Lower lobe of right lung (tissue), 2 donors: ENCODE data around the gene HSP90AB1. TPM values are rescaled to one million over a fixed set of nuclear protein-coding genes. Genes with fewer than 3 reads are reported as not detected.

Experiments used
- ATAC-seq, 2 donors: fragments of 200-7000 bp; cut with Tn5 transposase; one replicate each; pipeline ENCODE4 v1.9.1; 2020 to 2022; ENCODE audit warnings: mild to moderate bottlenecking in 2 of 2, moderate library complexity in 2 of 2
- DNase-seq: peaks from one replicate; pipeline ENCODE4 v3.0.0-alpha.2; 2020
- H3K27ac ChIP-seq: fragments of 200-600 bp; one replicate; pipeline ENCODE4 v1.8.0; 2022
- H3K27me3 ChIP-seq: fragments of 200-600 bp; one replicate; pipeline ENCODE4 v1.8.0; 2022; ENCODE audit warnings: low read depth
- H3K36me3 ChIP-seq: fragments of 200-600 bp; one replicate; pipeline ENCODE4 v1.8.0; 2022; ENCODE audit warnings: mild to moderate bottlenecking
- H3K4me1 ChIP-seq: fragments of 200-600 bp; one replicate; pipeline ENCODE4 v1.8.0; 2022
- H3K4me3 ChIP-seq: fragments of 200-600 bp; one replicate; pipeline ENCODE4 v1.8.0; 2022; ENCODE audit warnings: mild to moderate bottlenecking
- H3K9me3 ChIP-seq: fragments of 200-600 bp; one replicate; pipeline ENCODE4 v1.8.0; 2022
- CTCF ChIP-seq: fragments of 200-600 bp; IDR thresholded peaks from one replicate; pipeline ENCODE4 v1.8.0; 2022; ENCODE audit warnings: antibody characterized with exemption, mild to moderate bottlenecking
- intact Hi-C: fragments of 100-400 bp; cut with DNase I; formaldehyde crosslinking; loops from one replicate; pipeline ENCODE4 v1.11.0; 2022
- total RNA-seq: library from RNA; stranded (reverse); fragmentation: NEBNext Ultra II Directional; extraction: Animal tissue kit (Norgen Biotek cat#: 25700); gene quantifications from one replicate; pipeline ENCODE4 v1.2.1, GENCODE V29; 2021
- donor health status: DM: no; HTN: yes; CAD: no; lungs with severe emphysema.

HSP90AB1 gene
- total RNA-seq, 1 donor from 2014 or later, result 680 TPM

DNA sequence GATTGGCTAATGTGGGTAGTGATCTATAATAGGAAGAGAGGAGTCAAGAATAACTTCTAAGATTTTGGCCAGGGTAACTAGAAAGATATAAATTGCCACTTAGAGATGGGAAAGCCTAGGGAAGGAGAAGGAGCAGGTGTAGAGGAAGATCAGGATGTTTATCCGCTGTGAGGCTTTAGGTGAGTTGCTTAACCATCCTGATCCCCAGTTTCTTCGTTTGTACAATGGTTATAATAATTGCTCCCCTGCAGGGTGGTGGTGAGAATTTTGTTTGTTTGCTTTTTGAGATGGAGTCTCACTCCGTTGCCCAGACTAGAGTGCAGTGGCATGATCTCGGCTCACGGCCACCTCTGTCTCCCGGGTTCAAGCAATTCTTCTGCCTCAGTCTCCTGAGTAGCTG lies 32.6 kb upstream of the HSP90AB1 start:
- no peak for ATAC-seq
- H3K4me1 ChIP-seq, result peaks cover 27% of the 10 kb centered on the region
- H3K9me3 ChIP-seq, result no peaks in the 10 kb centered on the region
- no peak for DNase-seq
- intact Hi-C loops, result no loop called here
- no peak for TF ChIP-seq CTCF
- no peak overlapping the region for H3K27ac ChIP-seq
- no peaks in the 10 kb centered on the region for H3K36me3 ChIP-seq
- no peak overlapping the region for H3K4me3 ChIP-seq
- no peaks in the 10 kb centered on the region for H3K27me3 ChIP-seq

DNA sequence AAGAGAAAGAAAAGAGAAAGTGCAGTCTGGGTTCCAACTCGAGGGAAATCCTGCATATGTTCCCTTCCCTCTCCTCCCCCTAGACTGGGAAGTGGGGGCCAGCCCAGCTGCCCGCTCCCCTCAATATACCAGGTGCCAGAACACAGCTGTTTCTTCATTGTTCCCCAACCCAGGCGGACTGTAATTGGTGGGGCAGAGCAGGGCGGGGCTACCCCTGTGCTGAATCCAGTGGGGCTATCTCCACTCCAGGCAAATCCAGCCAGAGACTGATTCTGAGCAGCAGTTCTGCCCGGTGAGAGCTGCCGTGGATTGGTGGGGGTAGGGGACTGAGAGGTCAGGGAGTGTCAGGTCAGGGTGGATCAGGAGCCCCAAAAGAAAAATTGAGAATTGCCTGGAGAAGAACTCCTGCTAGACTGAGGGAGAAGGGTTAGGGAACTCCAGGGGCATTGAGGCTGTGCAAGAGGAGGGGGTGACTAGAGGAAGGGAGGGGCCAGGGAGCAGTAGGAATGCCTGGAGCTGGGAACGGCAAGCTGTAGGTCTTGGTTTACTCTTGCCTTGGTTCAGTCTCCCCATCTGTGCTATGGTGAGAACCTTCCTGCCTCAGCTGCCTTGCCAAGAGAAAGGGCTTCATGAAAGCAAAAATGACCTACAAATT lies 30.1 kb upstream of the HSP90AB1 start, which contains the start of gene MYMX:
MYMX (plus strand) TSS at position 250 of the 655 bp plus-strand sequence. CDS start 546 bp downstream, outside the sequence.
- Histone ChIP-seq H3K27me3 (no peaks in the 10 kb centered on the region), H3K4me3 (no peak within 1 kb of the TSS), H3K36me3 (no peaks in the 10 kb centered on the region), H3K27ac (peak within 1 kb of the TSS; percentile 80), H3K9me3 (no peaks in the 10 kb centered on the region), H3K4me1 (peaks cover 50% of the 10 kb centered on the region)
- no peak for ATAC-seq
- no peak for TF ChIP-seq CTCF
- DNase-seq, result no peak
- intact Hi-C loops, result no loop called here

GRCh38 chr6:44217332-44218143 lies 29.4 kb upstream of the HSP90AB1 start:
- peak in 1 of 2 donors; percentile 16 for ATAC-seq
- peak overlapping the region; percentile 80 for H3K27ac ChIP-seq
- H3K27me3 ChIP-seq, result no peaks in the 10 kb centered on the region
- DNase-seq, result no peak
- peaks cover 57% of the 10 kb centered on the region for H3K4me1 ChIP-seq
- intact Hi-C loops, result no loop called here
- no peak for TF ChIP-seq CTCF
- H3K36me3 ChIP-seq, result no peaks in the 10 kb centered on the region
- H3K9me3 ChIP-seq, result no peaks in the 10 kb centered on the region
- no peak overlapping the region for H3K4me3 ChIP-seq

- peak; percentile 89 for DNase-seq
- peak; percentile 79 to 86 for ATAC-seq
- peaks cover 70% of the 10 kb centered on the region for H3K4me1 ChIP-seq
- TF ChIP-seq CTCF, result no peak
- H3K9me3 ChIP-seq, result no peaks in the 10 kb centered on the region
- H3K27ac ChIP-seq, result peak overlapping the region; percentile 80
- intact Hi-C loops, result no loop called here
- H3K4me3 ChIP-seq, result peak overlapping the region; percentile 59
- no peaks in the 10 kb centered on the region for H3K27me3 ChIP-seq
- H3K36me3 ChIP-seq, result no peaks in the 10 kb centered on the region
Measured at GRCh38 chr6:44219053-44219814, 27.7 kb upstream of the HSP90AB1 start.
